Measurements from ENCODE around the gene HCK. TPM values are rescaled to one million over a fixed set of nuclear protein-coding genes. Genes with fewer than 3 reads are reported as not detected.

HCK gene
- total RNA-seq (10 to 100 TPM in 2 of 4 donors, 1 to 10 TPM in 2; 8.6 to 28.0 (median 10.7) TPM), polyA plus RNA-seq (10 to 100 TPM; 17.5 to 25.8 (median 20.6) TPM)

GRCh38 chr20:32052090-32052777 lies at the start of gene HCK:
Gene HCK, plus strand, starts transcription at chr20:32052242.
- Histone ChIP-seq H3K27ac (peak within 1 kb of the TSS; percentile 59 to 72 (median 66)), H3K36me3 (no peaks in the 10 kb centered on the region), H3K9me3 (no peaks in the 10 kb centered on the region), H3K27me3 (peaks cover 20 to 70% (median 49%) of the 10 kb centered on the region in 3 donors), H3K4me1 (peaks cover 0 to 14% (median 9%) of the 10 kb centered on the region in 4 donors), H3K4me3 (peak within 1 kb of the TSS in 3 of 4 donors; percentile 31 to 46 (median 31))
- intact Hi-C loops (cut with DNase I): loop anchor here (10.0 kb wide), 1 partner anchor 57 kb away; no protein-coding TSS in a partner anchor
- TF ChIP-seq EP300 (IDR thresholded peaks at IDR 0.05): no peak
- peak in 2 of 4 donors; percentile 8 to 32 for TF ChIP-seq POLR2AphosphoS5 (IDR thresholded peaks at IDR 0.05)
- no peak for TF ChIP-seq CTCF (IDR thresholded peaks at IDR 0.05)
- no peak for TF ChIP-seq POLR2A (IDR thresholded peaks at IDR 0.05)
- WGBS, 2 donors: 1 to 3% methylated on average over 58 of the region's 58 CpGs
- DNase-seq: no peak

DNA sequence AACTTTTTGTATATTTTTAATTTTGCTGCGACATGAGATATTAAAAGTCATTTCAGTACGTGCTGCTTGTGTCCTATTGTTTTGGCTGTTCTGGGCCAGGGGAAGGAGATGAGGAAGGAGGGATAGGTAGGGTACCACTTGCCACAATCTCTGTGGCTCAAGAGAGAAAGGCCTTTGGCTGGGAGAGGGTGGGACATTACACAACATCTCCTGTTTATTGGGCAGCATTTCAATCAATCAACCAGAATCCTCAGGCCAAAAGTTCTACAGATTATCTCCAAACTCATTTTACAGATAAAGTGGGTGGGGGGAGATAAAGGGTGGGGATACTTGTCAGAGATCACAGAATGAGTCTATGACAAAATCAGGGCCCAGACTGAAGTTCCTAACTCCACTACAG lies 48.7 kb upstream of the HCK start:
- no peak for DNase-seq
- Histone ChIP-seq H3K27me3 (no peaks in the 10 kb centered on the region), H3K36me3 (no peaks in the 10 kb centered on the region), H3K27ac (no peak overlapping the region), H3K4me3 (no peak overlapping the region), H3K4me1 (no peaks in the 10 kb centered on the region), H3K9me3 (no peaks in the 10 kb centered on the region)
- WGBS, 2 donors: 74 to 80% methylated on average over 2 of the region's 2 CpGs
- no peak for TF ChIP-seq CTCF (IDR thresholded peaks at IDR 0.05)
- no peak for TF ChIP-seq POLR2AphosphoS5 (IDR thresholded peaks at IDR 0.05)
- TF ChIP-seq POLR2A (IDR thresholded peaks at IDR 0.05): no peak
- no peak for TF ChIP-seq EP300 (IDR thresholded peaks at IDR 0.05)
- intact Hi-C loops (cut with DNase I): no loop called here

GRCh38 chr20:32004963-32005362 lies 47.1 kb upstream of the HCK start:
- no peaks in the 10 kb centered on the region for H3K9me3 ChIP-seq
- TF ChIP-seq EP300 (IDR thresholded peaks at IDR 0.05) (no peak), POLR2A (IDR thresholded peaks at IDR 0.05) (no peak), POLR2AphosphoS5 (IDR thresholded peaks at IDR 0.05) (no peak), CTCF (IDR thresholded peaks at IDR 0.05) (no peak)
- no peak overlapping the region for H3K27ac ChIP-seq
- H3K4me3 ChIP-seq: no peak overlapping the region
- intact Hi-C loops (cut with DNase I): no loop called here
- DNase-seq: no peak
- no peaks in the 10 kb centered on the region for H3K36me3 ChIP-seq
- H3K27me3 ChIP-seq: no peaks in the 10 kb centered on the region
- H3K4me1 ChIP-seq: no peaks in the 10 kb centered on the region

DNA sequence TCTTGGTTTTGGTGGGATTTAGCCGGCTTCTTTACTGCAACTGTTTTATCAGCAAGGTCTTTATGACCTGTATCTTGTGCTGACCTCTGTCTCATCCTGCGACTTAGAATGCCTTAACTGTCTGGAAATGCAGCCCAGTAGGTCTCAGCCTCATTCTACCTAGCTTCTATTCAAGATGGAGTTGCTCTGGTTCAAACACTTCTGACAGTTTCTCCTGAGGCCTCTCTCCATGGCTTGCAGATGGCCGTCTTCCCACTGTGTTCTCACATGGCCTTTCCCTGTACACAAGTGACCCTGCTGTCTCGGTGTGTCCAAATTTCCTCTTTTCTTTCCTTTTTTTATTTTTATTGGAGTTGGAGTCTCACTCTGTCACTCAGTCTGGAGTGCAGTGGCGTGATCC lies 46.0 kb upstream of the HCK start:
- intact Hi-C loops (cut with DNase I): no loop called here
- no peak overlapping the region for H3K27ac ChIP-seq
- H3K4me3 ChIP-seq: no peak overlapping the region
- no peaks in the 10 kb centered on the region for H3K4me1 ChIP-seq
- peaks cover 0 to 7% (median 0%) of the 10 kb centered on the region in 3 donors for H3K27me3 ChIP-seq
- no peaks in the 10 kb centered on the region for H3K36me3 ChIP-seq
- WGBS, 2 donors: 83 to 89% methylated on average over 5 of the region's 5 CpGs
- no peaks in the 10 kb centered on the region for H3K9me3 ChIP-seq
- no peak for DNase-seq
- TF ChIP-seq POLR2A (IDR thresholded peaks at IDR 0.05) (no peak), EP300 (IDR thresholded peaks at IDR 0.05) (no peak), CTCF (IDR thresholded peaks at IDR 0.05) (no peak), POLR2AphosphoS5 (IDR thresholded peaks at IDR 0.05) (no peak)

Measured in sigmoid colon (tissue), 7 donors.